ACHN (cell line): ENCODE results near the gene ENAH.

Experiments used
- DNase-seq: peaks from one replicate; pipeline ENCODE4 v3.0.0-alpha.2; 2015
- in situ Hi-C: cut with HindIII; loops from 2 replicates; pipeline ENCODE4 v1.10.0; 2017; ENCODE audit warnings: low sequenced_read_pairs, low pct_ligation_motif_present, low pct_unique_long_range_greater_than_20kb

The ENAH gene

GRCh38 chr1:225592362-225593025 is 60.4 kb downstream of the ENAH start:
- no peak for DNase-seq
- in situ Hi-C loops = no loop called here

- in situ Hi-C loops = no loop called here
- DNase-seq = no peak
Measured at GRCh38 chr1:225587310-225587709, 65.6 kb downstream of the ENAH start.

GRCh38 chr1:225581186-225581585 is 71.7 kb downstream of the ENAH start:
- DNase-seq = no peak
- in situ Hi-C loops = no loop called here

GRCh38 chr1:225580238-225581099 is 72.5 kb downstream of the ENAH start:
- no peak for DNase-seq
- in situ Hi-C loops = no loop called here

- in situ Hi-C loops = no loop called here
- peak; percentile 60 for DNase-seq
Measured at GRCh38 chr1:225578251-225578977, 74.5 kb downstream of the ENAH start.

- in situ Hi-C loops = no loop called here
Measured at GRCh38 chr1:225577241-225577640, 75.7 kb downstream of the ENAH start.

GRCh38 chr1:225573216-225573615 is 79.7 kb downstream of the ENAH start:
- no peak for DNase-seq
- in situ Hi-C loops = no loop called here

More at GRCh38 chr1:225577241-225577640, 75.7 kb downstream of the ENAH start:
- no peak for DNase-seq

GRCh38 chr1:225572422-225572821 is 80.5 kb downstream of the ENAH start:
- peak; percentile 28 for DNase-seq
- in situ Hi-C loops = no loop called here

GRCh38 chr1:225567789-225568188 is 85.1 kb downstream of the ENAH start:
- peak; percentile 45 for DNase-seq
- in situ Hi-C loops = no loop called here

GRCh38 chr1:225565847-225566246 is 87.1 kb downstream of the ENAH start:
- DNase-seq = no peak
- in situ Hi-C loops = no loop called here

- in situ Hi-C loops = no loop called here
- no peak for DNase-seq
Measured at GRCh38 chr1:225561675-225562074, 91.2 kb downstream of the ENAH start.

GRCh38 chr1:225559902-225560301 is 93.0 kb downstream of the ENAH start:
- DNase-seq = no peak
- in situ Hi-C loops = no loop called here

GRCh38 chr1:225559326-225559725 is 93.6 kb downstream of the ENAH start:
- in situ Hi-C loops = no loop called here
- DNase-seq = no peak

GRCh38 chr1:225556694-225557093 is 96.2 kb downstream of the ENAH start:
- no peak for DNase-seq
- in situ Hi-C loops = no loop called here

- in situ Hi-C loops = no loop called here
- DNase-seq = no peak
Measured at GRCh38 chr1:225555821-225556220, 97.1 kb downstream of the ENAH start.

GRCh38 chr1:225554216-225554812 is 98.6 kb downstream of the ENAH start:
- peak; percentile 53 for DNase-seq
- in situ Hi-C loops = no loop called here

GRCh38 chr1:225549821-225550220 is 103.1 kb downstream of the ENAH start:
- DNase-seq = no peak
- in situ Hi-C loops = no loop called here

- DNase-seq = no peak
- in situ Hi-C loops = no loop called here
Measured at GRCh38 chr1:225548140-225548857, 104.6 kb downstream of the ENAH start.
